OCI-LY7 (cell line): Measurements from ENCODE around the gene RAPGEF5. TPM values are rescaled to one million over a fixed set of nuclear protein-coding genes. Genes with fewer than 3 reads are reported as not detected.

Experiments
- BruUV-seq: library from RNA; stranded (reverse); fragments of 400-500 nt; replicated peaks from 2 replicates; lab custom pipeline; 2021; lab: Mats Ljungman, UMichigan
- CTCF ChIA-PET: fragments of 300-600 bp; sonication (Branson Sonifier 250); formaldehyde crosslinking; loops from one replicate; lab custom pipeline; 2022; ENCODE audit warnings: antibody characterized with exemption; ENCODE audit not compliant: unreplicated experiment; lab: Charles Lee
- POLR2A ChIA-PET: fragments of 300-600 bp; sonication (Branson Sonifier 250); formaldehyde crosslinking; loops from one replicate; lab custom pipeline; 2022; ENCODE audit warnings: antibody characterized with exemption; lab: Charles Lee
- DNase-seq: peaks from one replicate; pipeline ENCODE4 v3.0.0-alpha.2; 2015; ENCODE audit warnings: low spot score
- H2AFZ ChIP-seq: fragments of 200-600 bp; sonication (generic), shearing (Covaris generic); 2 replicates; pipeline ENCODE4 v1.6.1; 2014; ENCODE audit warnings: mild to moderate bottlenecking, antibody characterized with exemption, low read length, moderate library complexity
- H3K27ac ChIP-seq: fragments of 200-600 bp; sonication (generic); 2 replicates; pipeline ENCODE4 v1.5.1; 2014; ENCODE audit warnings: mixed run types, low read depth, mild to moderate bottlenecking, moderate library complexity, low read length, inconsistent platforms; ENCODE audit not compliant: poor library complexity, severe bottlenecking
- H3K36me3 ChIP-seq: fragments of 200-600 bp; sonication (generic); 2 replicates; pipeline ENCODE4 v1.6.1; 2014; ENCODE audit warnings: mild to moderate bottlenecking, antibody characterized with exemption, low read length, moderate library complexity, mixed read lengths; ENCODE audit not compliant: insufficient read depth
- H3K4me1 ChIP-seq: fragments of 200-600 bp; sonication (generic); 2 replicates; pipeline ENCODE4 v1.5.1; 2014; ENCODE audit warnings: mild to moderate bottlenecking, low read length; ENCODE audit not compliant: insufficient read depth, poor library complexity, severe bottlenecking
- H3K4me2 ChIP-seq: fragments of 200-600 bp; sonication (generic); 2 replicates; pipeline ENCODE4 v1.6.1; 2014; ENCODE audit warnings: mild to moderate bottlenecking, low read length
- H3K4me3 ChIP-seq: fragments of 200-600 bp; sonication (generic); 2 replicates; pipeline ENCODE4 v1.5.1; 2014; ENCODE audit warnings: mild to moderate bottlenecking, low read depth, low read length; ENCODE audit not compliant: poor library complexity, severe bottlenecking
- H3K79me2 ChIP-seq: fragments of 200-600 bp; sonication (generic); 2 replicates; pipeline ENCODE4 v1.6.1; 2016; ENCODE audit warnings: low read depth, mild to moderate bottlenecking, low read length, moderate library complexity, mixed read lengths; ENCODE audit not compliant: insufficient read depth
- H3K9me2 ChIP-seq: fragments of 200-600 bp; sonication (generic); 2 replicates; pipeline ENCODE4 v1.6.1; 2016; ENCODE audit warnings: mild to moderate bottlenecking, low read length, mixed read lengths; ENCODE audit not compliant: insufficient read depth
- H3K9me3 ChIP-seq: fragments of 200-600 bp; sonication (generic); 2 replicates; pipeline ENCODE4 v1.6.1; 2014; ENCODE audit warnings: mild to moderate bottlenecking, mixed run types, low read length, mixed read lengths
- H4K20me1 ChIP-seq: fragments of 200-600 bp; sonication (generic); 2 replicates; pipeline ENCODE4 v1.6.1; 2014; ENCODE audit warnings: mild to moderate bottlenecking, antibody characterized with exemption, low read length, moderate library complexity, mixed read lengths; ENCODE audit not compliant: insufficient read depth
- EZH2phosphoT487 ChIP-seq: fragments of 200-600 bp; sonication (generic); IDR thresholded peaks from 2 replicates; pipeline ENCODE4 v1.6.1; 2018; ENCODE audit warnings: low read depth, borderline replicate concordance, mild to moderate bottlenecking, mixed run types, antibody characterized with exemption, low read length, moderate library complexity, mixed read lengths
- intact Hi-C: fragments of 100-400 bp; cut with micrococcal nuclease; formaldehyde crosslinking; loops from one replicate; pipeline ENCODE4 v1.10.0; 2022; ENCODE audit not compliant: unreplicated experiment
- total RNA-seq, 2 experiments: library from RNA; depleted of rRNA in 1 of 2; stranded (reverse); fragments of >200 nt in 1 of 2; shearing (Covaris generic) in 1 of 2; gene quantifications; 2 replicates each; pipeline ENCODE4 v1.2.3, GENCODE V29; 2014 to 2022
- TF ChIP-seq, protein P1 (sequence below): fragments of 200-600 bp; sonication (generic); conservative IDR thresholded peaks from 2 replicates; pipeline ENCODE4 v1.5.1; 2014; ENCODE audit warnings: mild to moderate bottlenecking, antibody characterized with exemption, low read length, moderate library complexity, mixed read lengths

Gene RAPGEF5
- total RNA-seq, 2 experiments from 2014 or later: 114 to 115 TPM

DNA sequence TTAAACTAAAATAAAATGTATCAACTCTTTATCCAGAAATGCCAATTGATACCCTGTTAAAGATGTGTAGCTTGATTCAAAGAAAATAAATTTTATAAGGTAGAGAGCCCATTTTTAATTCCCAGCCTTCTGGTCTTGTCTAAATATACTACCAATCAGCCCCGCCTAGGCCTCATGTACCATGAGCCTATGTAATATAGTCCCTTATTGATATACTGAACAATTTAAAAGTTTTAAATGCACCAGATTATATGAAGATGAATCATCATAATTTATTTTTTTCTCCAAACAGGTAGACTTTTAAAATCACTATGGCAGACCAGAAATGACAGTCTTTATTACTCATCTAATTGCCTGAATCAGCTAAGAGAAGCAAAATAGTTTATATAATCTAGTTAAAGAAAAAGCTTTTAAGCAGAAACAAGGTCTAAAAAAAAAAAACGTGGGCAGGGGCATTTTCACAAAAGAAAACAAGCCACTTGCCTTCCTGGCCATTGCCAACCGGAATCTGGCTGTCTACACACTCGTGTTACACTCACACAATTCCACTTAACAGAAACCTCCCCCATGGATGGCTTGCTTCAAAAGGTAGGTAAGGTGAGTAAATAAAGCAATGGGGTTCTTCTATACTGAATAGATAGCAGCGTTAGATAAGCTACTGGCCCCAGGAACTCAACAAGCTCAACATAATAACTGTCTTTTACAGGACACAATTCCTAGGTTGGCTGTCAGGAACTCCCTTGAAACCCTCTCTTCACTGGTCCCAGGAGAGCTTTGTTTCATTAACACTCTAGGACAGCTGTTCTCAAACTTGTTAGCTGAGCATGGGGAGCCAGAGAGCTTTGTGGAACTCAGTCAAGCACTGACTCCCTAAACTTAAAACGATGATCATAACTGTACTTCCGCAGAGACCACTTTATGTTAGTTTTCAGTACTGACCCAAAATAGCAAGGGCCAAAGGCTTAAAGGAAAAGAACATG, 37.2 kb downstream of the RAPGEF5 start:
- ChIA-PET CTCF (interaction anchor here (2.0 kb wide), 1 partner anchor 10 kb away, joined by 4 read pairs; no protein-coding TSS in a partner anchor), POLR2A (interaction anchor here (0.9 to 5.6 kb wide), 5 partner anchors 10 to 72 kb away, joined by 3 to 60 read pairs (median 5); no protein-coding TSS in a partner anchor)
- Histone ChIP-seq H3K4me3 (no peak overlapping the region), H3K27ac (no peak overlapping the region), H3K79me2 (peaks cover 85% of the 10 kb centered on the region), H4K20me1 (peaks cover 18% of the 10 kb centered on the region), H3K9me2 (no peaks in the 10 kb centered on the region), H2AFZ (no peak overlapping the region), H3K4me1 (peaks cover 19% of the 10 kb centered on the region), H3K9me3 (no peaks in the 10 kb centered on the region), H3K36me3 (peaks cover 56% of the 10 kb centered on the region), H3K4me2 (no peak overlapping the region)
- intact Hi-C loops: no loop called here
- BruUV-seq: no TSS peak
- TF ChIP-seq EZH2phosphoT487: no peak
- TF ChIP-seq, protein P1, sequence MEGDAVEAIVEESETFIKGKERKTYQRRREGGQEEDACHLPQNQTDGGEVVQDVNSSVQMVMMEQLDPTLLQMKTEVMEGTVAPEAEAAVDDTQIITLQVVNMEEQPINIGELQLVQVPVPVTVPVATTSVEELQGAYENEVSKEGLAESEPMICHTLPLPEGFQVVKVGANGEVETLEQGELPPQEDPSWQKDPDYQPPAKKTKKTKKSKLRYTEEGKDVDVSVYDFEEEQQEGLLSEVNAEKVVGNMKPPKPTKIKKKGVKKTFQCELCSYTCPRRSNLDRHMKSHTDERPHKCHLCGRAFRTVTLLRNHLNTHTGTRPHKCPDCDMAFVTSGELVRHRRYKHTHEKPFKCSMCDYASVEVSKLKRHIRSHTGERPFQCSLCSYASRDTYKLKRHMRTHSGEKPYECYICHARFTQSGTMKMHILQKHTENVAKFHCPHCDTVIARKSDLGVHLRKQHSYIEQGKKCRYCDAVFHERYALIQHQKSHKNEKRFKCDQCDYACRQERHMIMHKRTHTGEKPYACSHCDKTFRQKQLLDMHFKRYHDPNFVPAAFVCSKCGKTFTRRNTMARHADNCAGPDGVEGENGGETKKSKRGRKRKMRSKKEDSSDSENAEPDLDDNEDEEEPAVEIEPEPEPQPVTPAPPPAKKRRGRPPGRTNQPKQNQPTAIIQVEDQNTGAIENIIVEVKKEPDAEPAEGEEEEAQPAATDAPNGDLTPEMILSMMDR: no peak
- no peak for DNase-seq

DNA sequence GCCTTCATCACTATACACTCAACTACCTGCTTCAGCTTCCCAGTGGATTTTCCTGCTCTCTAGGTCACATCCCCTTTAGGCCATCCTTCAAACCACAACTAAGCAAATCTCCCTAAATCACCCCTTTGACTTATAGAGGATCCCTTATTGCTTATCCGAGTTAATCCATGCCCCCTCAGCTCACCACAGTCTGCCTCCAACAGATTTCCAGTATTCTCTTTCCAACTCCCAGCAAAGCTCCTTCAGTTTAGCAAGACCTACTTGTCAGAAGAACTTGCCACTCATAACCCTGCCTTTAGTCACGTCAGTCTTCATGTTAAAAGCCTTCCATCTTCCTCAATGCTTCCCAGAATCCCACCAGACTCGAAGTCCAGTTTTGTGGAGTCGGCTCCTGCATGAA, 38.6 kb downstream of the RAPGEF5 start:
- DNase-seq: no peak
- peaks cover 12% of the 10 kb centered on the region; the same call in 1 of the 2 replicates for H4K20me1 ChIP-seq
- H3K4me3 ChIP-seq: no peak overlapping the region
- no peak overlapping the region for H3K4me2 ChIP-seq
- H3K4me1 ChIP-seq: peaks cover 9% of the 10 kb centered on the region
- TF ChIP-seq, protein P1: no peak
- no peak for TF ChIP-seq EZH2phosphoT487
- ChIA-PET CTCF (interaction anchor here (2.0 kb wide), 1 partner anchor 11 kb away, joined by 4 read pairs; no protein-coding TSS in a partner anchor), POLR2A (interaction anchor here (0.6 to 5.6 kb wide), 6 partner anchors 9 to 176 kb away, joined by 3 to 60 read pairs (median 6); no protein-coding TSS in a partner anchor)
- no peaks in the 10 kb centered on the region for H3K9me2 ChIP-seq
- intact Hi-C loops: no loop called here
- no TSS peak for BruUV-seq
- H3K79me2 ChIP-seq: peaks cover 72% of the 10 kb centered on the region
- H3K27ac ChIP-seq: no peak overlapping the region
- no peak overlapping the region for H2AFZ ChIP-seq
- no peaks in the 10 kb centered on the region for H3K9me3 ChIP-seq
- peaks cover 57% of the 10 kb centered on the region for H3K36me3 ChIP-seq
